Head of caudate nucleus (tissue), 42 donors: ENCODE data around the gene WNT16.
A peak's percentile ranks its signal among the peaks of the same experiment; 100 is the strongest.
"Not testable (repeated sequence)": the region's sequence is repeated elsewhere in the genome, so short reads cannot be mapped to it uniquely, and the experiment has no call there.

ENCODE experiments used
- DNase-seq, 42 donors: peaks; one replicate each; pipeline versions ENCODE4 v3.0.0 to v3.0.0-alpha.2; 2020 to 2021; ENCODE audit warnings: mixed read lengths in 7 of 42
- intact Hi-C: fragments of 100-400 bp; cut with DNase I; formaldehyde crosslinking; loops from one replicate; pipeline ENCODE4 v1.15.0; 2022

Gene WNT16

DNA sequence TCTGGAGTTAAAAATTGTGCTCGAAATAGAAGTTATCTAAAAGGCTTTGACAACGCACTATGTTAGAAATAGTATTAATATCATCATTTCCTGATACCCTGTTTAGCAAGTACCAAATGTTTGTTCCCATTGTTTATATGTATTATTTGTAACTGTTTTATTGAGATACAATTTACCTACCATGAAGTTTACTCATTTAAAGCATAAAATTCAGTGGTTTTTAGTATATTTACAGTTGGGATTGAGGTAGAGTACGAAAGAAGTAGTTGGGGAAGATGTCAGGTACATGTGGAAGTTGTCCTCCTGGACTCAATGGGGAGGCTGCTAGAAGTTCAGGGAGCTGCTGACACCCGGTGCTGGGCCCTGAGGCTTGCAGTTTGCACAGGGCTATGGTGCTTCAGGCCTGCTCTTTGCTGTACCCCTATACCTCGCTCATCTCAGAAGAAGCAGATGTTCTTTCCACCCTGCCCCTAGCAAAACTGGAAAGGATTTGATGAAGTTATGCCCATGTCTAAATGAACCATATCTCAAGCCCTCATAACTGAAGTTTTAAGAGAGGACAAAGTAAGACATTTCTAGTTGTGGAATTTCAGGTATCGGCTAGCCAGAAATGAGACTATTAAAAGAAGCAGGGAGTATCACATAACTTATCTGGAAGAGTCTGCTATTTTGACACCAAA lies 25.2 kb upstream of the WNT16 start:
- no peak for DNase-seq
- intact Hi-C loops: no loop called here

DNA sequence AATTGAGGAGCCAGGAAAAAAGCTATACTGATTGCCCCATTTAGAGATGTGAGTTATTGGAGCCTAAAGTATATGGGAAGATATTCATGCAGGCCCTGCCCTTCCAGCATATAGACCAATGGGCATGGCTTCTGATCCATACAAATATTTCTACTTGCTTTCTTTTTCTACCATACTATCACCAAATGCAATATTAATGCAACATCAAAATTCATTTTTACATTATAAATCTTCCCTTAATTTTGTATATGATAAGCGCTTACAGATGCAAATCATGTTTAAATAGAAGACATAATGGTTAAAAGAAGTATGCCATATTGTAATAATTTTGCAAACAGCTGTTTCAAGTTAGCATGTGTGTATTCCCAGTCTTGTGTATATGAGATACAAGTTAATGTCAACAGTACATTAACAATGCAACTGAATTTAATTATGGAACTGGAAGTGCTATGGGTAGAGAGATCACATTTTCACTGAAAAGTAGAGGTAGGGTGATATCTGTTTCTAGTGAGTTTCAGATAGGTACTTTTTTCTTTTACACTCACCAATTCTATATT lies 24.6 kb upstream of the WNT16 start:
- DNase-seq: no peak
- intact Hi-C loops: no loop called here

DNA sequence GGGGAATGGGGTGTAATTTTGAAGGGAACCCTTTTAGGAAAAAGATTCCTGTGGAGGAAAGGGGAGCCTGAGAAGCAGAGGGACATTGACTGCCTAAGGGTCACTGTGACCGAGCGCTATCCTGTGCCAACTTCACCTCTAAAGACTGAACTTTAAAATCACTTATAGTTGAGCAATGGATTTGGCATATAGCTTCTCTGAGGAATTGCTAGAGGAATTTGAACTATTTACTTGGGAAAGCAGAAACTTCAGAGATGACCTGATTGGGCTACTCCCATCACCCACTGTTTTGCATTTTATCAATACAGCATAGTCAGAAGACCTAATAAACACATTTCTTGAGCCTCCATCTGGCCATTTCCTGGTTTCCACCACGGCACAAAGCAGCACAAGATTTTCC lies 23.7 kb upstream of the WNT16 start:
- intact Hi-C loops: no loop called here

DNA sequence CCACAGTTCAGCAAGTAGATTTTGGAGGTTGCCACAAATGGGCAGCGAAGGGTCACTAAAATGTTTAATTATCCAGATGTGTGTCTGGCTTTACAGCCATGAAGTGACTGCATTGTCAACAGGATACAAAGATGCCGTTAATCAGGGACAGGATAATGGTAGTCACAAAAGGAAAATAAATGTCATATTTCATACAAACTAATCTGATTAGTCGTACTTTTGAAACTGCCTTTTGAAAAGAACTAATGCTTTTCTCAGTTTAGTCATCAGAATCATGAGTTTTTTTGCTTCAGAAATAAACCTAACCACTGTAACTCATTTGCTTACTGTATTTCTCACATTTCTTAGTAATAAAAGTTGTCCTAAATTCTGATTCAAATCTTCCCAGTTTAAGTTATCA lies 22.2 kb upstream of the WNT16 start:
- intact Hi-C loops: no loop called here

More for the DNA sequence above, 23.7 kb upstream of the WNT16 start:
- no peak for DNase-seq

DNA sequence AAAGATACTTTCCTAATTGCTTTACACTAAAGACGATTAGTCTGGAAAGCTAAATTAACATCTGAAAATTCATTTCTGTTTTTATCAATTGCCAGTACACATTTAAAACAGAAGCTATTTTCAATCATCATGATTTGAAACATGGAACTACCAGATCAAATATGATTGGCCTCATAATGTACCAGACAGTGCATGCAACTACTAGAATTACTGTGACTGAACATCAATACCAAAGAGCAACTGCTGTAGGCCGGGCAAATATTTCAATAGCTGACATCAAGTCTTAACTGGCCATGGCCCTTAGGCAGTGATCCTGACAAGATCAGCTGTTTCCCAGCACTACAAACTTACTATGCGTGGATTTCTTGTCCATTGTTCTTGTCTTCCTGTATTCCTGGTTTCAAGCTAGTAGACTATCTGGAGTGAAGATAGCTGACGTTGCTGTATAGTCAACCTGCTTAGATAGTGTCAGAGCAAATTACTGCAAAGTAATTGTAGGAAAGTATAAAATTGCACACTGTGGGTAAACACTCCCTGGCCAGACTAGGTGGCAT lies 21.7 kb upstream of the WNT16 start:
- no peak for DNase-seq
- intact Hi-C loops: no loop called here

More for the DNA sequence above, 22.2 kb upstream of the WNT16 start:
- no peak for DNase-seq

DNA sequence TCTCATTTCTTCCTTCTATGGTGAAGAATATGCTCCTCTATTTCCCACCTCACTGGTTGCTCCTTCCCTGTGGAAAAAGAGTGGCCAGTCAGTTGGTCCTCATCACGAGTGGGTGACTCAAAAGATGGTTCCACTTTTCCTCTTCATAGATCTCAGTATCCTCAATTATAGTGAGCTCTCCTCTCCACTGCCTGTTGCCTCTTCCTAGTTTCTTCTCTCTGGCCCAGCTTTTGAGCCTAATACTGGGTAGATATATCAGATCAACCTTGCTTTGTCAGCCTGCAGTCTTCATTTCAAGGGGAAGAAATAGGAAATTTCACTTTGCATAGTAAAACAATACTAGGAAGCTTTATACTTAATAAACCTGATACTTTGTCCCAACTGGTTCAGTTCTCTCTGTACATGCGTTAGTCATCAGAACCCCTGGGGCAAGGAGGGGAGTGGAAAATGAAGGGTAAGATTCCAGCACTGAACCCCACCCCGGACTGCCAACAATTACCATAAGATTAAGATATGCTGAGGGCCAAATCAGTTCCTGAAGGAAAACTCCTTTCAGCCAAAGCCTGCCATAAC lies 15.5 kb upstream of the WNT16 start:
- intact Hi-C loops: no loop called here
- DNase-seq: no peak

DNA sequence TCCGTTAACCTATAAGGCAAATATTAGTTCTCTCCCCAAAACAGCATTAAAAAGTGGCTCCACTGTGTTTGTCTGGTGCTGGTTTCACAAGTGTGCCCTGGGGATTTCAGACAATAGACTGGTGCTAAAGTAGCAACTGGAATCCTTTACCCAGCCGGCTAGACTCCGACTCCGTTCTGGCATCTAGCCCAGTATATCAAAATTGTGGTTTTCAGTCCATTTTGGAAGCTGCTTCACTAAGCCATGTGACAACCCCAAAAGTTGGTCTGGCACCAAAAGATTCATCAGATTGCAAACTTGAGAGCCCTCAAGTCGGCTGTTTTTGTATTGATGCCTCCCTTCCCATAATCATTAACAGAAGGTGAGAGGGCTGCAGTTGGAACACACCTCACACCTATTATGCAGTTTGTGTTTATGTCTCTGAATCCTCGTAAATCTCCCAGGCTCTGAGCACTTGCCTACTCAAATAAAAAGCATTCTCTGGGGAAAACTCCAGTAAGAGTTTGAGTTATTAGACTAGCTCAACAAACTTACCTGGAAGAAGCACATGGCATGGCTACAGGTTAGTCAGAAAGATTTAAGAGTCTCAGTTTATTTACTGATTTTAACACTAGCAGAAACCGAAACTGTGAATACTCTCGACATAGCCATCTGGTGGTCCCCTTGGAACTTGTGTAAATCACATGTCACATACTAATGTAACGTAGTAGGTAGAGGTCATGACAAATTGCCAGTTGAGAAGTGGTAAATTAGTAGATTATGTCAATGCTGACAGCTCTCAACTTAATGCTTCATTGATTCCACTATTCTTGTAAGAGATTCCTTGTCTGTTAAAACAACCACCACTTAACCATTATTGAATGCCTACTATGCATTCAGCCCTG lies 14.8 kb upstream of the WNT16 start:
- DNase-seq: no peak
- intact Hi-C loops: no loop called here

DNA sequence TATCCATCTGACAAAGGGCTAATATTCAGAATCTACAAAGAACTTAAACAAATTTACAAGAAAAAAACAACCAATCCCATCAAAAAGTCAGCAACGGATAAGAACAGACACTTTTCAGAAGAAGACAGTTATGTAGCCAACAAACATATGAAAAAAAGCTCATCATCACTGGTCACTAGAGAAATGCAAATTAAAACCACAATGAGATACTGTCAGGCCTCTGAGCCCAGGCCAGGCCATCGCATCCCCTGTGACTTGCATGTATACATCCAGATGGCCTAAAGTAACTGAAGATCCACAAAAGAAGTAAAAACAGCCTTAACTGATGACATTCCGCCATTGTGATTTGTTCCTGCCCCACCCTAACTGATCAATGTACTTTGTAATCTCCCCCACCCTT lies 13.6 kb upstream of the WNT16 start:
- intact Hi-C loops, DNase-seq: not testable (repeated sequence)

DNA sequence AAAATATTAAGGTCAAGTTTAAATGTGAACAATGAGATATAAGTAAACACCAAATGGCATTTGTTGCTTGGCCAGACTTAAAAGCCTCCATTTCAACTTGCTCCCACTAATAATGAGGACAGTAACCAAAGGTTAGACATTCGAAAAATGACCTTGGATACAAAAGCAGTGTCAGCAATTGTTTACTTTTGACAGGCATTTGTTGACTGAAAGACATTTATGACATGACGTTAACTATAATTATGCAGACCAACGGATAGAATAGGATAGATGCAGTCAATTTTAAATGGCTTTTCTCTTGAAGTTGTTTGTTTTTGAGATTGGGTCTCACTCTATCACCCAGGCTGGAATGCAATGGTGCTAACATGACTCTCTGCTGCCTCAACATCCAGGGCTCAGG lies 6.3 kb upstream of the WNT16 start:
- intact Hi-C loops: no loop called here
- DNase-seq: no peak

DNA sequence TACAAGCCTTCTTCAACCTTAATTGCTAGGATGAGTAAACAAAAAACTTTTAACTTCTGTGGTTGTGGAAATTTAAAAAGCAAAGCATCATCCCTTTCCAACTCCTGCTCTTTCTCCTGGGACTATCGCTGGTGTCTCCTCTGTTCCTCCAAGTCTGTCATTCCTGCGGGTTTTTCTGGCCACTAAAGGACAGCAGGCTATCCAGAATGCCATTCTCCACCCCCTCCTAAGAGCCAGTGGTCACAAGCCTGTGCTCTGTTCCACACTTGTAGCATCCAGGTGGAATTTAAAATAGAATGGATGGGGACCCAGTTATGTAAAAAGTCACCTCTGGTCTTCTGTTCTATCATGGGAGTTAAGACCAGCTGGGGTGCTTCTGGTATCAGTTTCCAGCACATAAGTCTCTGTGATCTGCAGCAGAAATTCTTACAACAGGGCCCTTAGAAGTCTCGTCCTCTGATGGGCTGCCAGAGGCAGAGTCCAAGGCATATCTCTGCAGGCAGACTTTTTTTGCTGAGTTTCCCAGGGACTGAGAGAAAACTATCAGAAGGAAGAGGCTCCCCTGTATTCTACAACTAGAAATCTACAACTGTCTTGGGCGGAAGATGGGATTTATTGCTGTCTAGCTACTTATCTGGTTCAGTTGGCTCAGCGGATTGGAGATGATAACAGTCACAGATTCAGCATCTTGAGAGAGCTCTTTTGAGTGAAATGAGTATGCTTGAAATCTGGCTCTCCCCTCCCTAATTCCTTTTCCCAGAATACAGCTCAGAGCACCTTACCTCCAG lies 5.1 kb upstream of the WNT16 start:
- intact Hi-C loops: no loop called here
- DNase-seq: no peak

DNA sequence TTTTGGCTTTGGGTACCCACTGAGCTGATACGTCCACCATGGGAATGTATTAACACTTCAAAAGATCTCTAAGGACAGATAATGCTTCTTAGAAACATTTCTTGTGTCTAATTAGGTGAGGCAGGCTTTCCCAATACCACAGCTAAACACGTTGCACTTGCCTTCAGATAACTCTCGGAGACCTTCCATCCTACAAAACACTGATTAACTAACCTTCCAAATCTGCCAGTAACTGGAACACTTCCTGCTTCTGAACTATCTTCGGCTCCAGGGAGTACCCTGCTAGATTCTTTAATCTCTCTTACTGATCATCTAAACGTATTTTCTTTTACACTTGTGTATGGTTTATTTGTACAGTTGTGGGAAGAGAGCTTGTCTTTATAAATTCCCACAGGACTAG lies 1.1 kb upstream of the WNT16 start:
- intact Hi-C loops: no loop called here
- DNase-seq: no peak

DNA sequence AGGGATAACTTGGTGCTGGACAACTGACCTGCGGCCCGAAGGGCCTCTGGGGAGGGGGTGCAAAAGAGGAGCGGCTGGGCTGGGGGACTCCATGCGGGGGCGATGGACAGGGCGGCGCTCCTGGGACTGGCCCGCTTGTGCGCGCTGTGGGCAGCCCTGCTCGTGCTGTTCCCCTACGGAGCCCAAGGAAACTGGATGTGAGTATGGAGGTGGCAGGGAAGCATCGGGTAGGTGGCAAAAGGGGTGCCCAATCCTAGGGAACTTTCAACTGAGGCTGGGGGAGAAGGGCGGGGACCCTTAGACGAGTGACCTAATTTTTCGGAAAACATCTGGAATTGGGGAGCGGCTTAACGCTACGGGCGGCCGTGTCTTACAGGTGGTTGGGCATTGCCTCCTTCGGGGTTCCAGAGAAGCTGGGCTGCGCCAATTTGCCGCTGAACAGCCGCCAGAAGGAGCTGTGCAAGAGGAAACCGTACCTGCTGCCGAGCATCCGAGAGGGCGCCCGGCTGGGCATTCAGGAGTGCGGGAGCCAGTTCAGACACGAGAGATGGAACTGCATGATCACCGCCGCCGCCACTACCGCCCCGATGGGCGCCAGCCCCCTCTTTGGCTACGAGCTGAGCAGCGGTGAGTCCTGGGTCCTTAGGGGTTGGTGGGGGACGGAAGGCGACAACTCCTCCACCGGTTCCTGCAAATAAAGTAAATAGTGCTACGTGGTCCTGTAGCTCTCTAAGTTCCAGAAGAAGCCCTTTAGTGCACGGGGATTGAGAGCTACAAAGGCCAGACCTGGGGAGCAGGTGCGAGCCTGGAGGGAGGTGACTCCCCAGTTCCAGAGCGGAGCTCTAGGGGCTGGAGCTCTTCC lies 622 bp downstream of the WNT16 start:
- intact Hi-C loops: no loop called here
- peak in 39 of 42 donors; percentile 11 to 77 (median 44) for DNase-seq

DNA sequence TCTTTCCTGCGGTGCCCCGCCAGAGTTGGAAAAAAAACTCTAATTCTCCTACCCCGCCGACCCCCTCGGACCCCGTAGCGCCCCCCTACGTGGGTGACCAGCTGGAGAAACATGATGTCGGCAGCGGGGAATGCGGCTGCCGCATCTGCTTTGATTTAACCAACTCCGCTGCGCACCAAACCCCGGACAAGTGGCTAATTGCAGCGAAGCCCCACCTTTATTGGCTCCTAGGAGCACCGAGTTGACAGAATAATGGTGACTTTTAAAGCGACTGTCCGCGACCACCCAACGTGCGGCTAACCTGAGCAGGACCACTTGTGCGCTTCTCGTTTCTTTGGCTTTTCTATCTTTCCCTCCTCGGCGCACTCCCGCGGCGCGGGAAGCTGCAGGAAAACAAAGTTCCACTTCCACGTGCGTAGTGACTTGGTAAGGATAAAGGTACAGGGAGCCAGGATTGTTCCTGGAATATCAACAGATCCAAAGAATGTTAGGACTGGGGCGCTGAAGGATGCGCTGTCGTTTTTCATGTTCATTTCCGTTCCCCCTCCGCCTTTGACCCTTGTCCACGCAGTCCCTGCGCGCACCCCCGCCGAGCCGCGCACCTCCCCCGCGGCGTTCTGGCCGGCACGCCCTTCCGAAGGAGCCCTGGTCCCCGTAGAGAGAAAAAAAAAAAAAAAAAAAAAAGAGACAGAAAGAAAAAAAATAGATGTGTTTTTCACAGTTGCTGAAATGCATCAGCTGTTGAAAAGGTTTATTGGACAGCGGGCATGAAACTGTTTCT lies 1.4 kb downstream of the WNT16 start:
- intact Hi-C loops: no loop called here
- peak in 18 of 42 donors; percentile 6 to 55 (median 22) for DNase-seq

DNA sequence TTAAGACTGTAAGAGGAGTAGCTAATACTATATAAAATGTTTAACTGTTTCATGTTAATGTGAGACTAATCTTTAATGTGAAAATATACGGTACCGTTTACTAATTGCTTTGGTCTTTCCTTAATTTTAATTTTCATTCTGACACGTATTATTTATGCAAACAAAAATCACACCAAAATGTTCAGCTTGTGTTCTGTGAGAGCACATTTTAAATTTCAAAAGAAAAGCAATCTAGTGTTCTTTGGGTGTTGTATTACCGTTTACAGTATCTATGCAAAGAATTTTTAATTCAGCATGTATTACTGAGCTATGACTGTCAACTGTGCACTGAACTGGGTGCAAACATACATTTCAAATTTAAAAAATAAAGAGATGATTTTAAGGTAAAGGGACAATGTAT lies 2.2 kb downstream of the WNT16 start:
- intact Hi-C loops: no loop called here
- no peak for DNase-seq

DNA sequence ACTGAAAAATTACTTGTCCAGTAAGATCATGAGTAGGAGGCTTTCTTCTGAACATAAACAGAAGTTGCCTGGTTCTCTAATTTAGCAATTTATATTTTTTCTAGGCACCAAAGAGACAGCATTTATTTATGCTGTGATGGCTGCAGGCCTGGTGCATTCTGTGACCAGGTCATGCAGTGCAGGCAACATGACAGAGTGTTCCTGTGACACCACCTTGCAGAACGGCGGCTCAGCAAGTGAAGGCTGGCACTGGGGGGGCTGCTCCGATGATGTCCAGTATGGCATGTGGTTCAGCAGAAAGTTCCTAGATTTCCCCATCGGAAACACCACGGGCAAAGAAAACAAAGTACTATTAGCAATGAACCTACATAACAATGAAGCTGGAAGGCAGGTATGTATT lies 2.8 kb downstream of the WNT16 start:
- intact Hi-C loops: no loop called here
- DNase-seq: no peak

DNA sequence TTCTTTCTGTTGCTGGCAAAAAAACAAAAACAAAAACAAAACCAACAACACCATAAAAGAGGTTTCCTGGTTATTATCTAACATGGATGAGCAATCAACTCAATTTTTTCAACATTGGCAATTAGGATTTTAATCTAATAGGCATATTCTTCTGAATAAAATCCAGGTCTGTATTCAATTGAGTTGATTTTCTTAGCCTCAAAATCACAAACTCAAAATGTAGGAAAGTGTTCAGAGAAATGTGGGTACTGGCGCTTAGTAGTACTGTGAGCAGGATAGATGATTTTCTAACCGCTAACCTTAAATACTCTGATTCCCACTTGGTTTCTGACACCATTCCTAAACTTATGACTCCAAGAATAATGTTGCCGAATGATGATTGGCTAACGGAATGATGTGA lies 5.6 kb downstream of the WNT16 start:
- intact Hi-C loops: no loop called here
- no peak for DNase-seq
